Measurements from ENCODE around the gene TM6SF1.

DNA sequence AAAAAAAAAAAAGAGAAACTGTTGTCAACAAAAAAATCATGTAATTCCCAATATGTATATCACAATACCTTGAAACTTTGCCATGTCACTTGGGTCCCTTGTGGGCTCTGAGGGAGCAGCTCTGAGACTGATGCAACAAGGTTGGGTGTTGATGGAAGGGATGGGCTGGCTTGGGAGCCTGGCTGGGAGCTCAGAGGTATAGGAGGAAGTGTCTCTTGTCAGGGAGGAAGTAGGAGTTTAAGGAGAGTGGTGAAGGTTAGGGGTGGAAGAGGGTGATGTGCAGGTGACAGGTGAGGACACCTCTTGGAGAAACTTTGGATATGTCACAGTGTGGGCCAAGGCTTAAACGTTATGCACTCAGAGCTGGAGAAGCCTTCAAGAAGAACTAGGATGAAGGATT lies 2.0 kb upstream of the TM6SF1 start:
- TF ChIP-seq, protein P1, sequence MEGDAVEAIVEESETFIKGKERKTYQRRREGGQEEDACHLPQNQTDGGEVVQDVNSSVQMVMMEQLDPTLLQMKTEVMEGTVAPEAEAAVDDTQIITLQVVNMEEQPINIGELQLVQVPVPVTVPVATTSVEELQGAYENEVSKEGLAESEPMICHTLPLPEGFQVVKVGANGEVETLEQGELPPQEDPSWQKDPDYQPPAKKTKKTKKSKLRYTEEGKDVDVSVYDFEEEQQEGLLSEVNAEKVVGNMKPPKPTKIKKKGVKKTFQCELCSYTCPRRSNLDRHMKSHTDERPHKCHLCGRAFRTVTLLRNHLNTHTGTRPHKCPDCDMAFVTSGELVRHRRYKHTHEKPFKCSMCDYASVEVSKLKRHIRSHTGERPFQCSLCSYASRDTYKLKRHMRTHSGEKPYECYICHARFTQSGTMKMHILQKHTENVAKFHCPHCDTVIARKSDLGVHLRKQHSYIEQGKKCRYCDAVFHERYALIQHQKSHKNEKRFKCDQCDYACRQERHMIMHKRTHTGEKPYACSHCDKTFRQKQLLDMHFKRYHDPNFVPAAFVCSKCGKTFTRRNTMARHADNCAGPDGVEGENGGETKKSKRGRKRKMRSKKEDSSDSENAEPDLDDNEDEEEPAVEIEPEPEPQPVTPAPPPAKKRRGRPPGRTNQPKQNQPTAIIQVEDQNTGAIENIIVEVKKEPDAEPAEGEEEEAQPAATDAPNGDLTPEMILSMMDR (IDR thresholded peaks at IDR 0.05 in 4 of 5, conservative IDR thresholded peaks at IDR 0.05 in 1 of 5): no peak
- TF ChIP-seq POLR2A (IDR thresholded peaks at IDR 0.05): no peak

All from gastrocnemius medialis (tissue), 4 donors.